PC-3 (cell line): Measurements from ENCODE around the gene GCGR. TPM values are rescaled to one million over a fixed set of nuclear protein-coding genes. Genes with fewer than 3 reads are reported as not detected.

Source experiments
- ATAC-seq: fragments of 200-7000 bp; cut with Tn5 transposase; 2 replicates; pipeline ENCODE4 v1.9.1; 2020; ENCODE audit warnings: mild to moderate bottlenecking, moderate library complexity
- BruUV-seq: library from RNA; stranded (reverse); fragments of 400-500 nt; replicated peaks from 2 replicates; lab custom pipeline; 2021; lab: Mats Ljungman, UMichigan
- CTCF ChIA-PET: fragments of 300-600 bp; sonication (Branson Sonifier 250); formaldehyde crosslinking; loops from one replicate; lab custom pipeline; 2022; ENCODE audit warnings: antibody characterized with exemption; lab: Charles Lee
- POLR2A ChIA-PET: fragments of 300-600 bp; sonication (Branson Sonifier 250); formaldehyde crosslinking; loops from one replicate; lab custom pipeline; 2022; ENCODE audit warnings: antibody characterized with exemption; ENCODE audit not compliant: unreplicated experiment; lab: Charles Lee
- DNase-seq: peaks from one replicate; pipeline ENCODE4 v3.0.0-alpha.2; 2015
- H2AFZ ChIP-seq: fragments of 300-600 bp; sonication (generic); 2 replicates; pipeline ENCODE4 v1.6.0; 2016; ENCODE audit warnings: antibody characterized with exemption, low read length
- H3F3A ChIP-seq: fragments of 300-600 bp; sonication (generic); one replicate; pipeline ENCODE4 v1.6.0; 2017; ENCODE audit warnings: antibody characterized with exemption, low read length, control low read depth, mild to moderate bottlenecking; ENCODE audit not compliant: unreplicated experiment
- H3K27ac ChIP-seq: fragments of 300-600 bp; sonication (generic); 2 replicates; pipeline ENCODE4 v1.5.1; 2016; ENCODE audit warnings: mild to moderate bottlenecking, low read length
- H3K27me3 ChIP-seq: fragments of 300-600 bp; sonication (generic); 2 replicates; pipeline ENCODE4 v1.6.1; 2016; ENCODE audit warnings: low read length, mixed read lengths
- H3K36me3 ChIP-seq: fragments of 300-600 bp; sonication (generic); 2 replicates; pipeline ENCODE4 v1.6.1; 2016; ENCODE audit warnings: low read depth, mixed run types, low read length, mixed read lengths
- H3K4me1 ChIP-seq: fragments of 300-600 bp; sonication (generic); 2 replicates; pipeline ENCODE4 v1.5.1; 2016; ENCODE audit warnings: low read length; ENCODE audit not compliant: insufficient read depth
- H3K4me2 ChIP-seq: fragments of 300-600 bp; sonication (generic); 2 replicates; pipeline ENCODE4 v1.6.0; 2016; ENCODE audit warnings: low read length
- H3K4me3 ChIP-seq: fragments of 300-600 bp; sonication (generic); 2 replicates; pipeline ENCODE4 v1.5.1; 2016; ENCODE audit warnings: mild to moderate bottlenecking, low read length, mixed read lengths
- H3K79me2 ChIP-seq: fragments of 300-600 bp; sonication (generic); 2 replicates; pipeline ENCODE4 v1.6.1; 2017; ENCODE audit warnings: low read length, mixed read lengths
- H3K9ac ChIP-seq: fragments of 300-600 bp; sonication (generic); 2 replicates; pipeline ENCODE4 v1.6.0; 2016; ENCODE audit warnings: mild to moderate bottlenecking, low read length
- H3K9me2 ChIP-seq: fragments of 300-600 bp; sonication (generic); replicated peaks from 2 replicates; pipeline ENCODE4 v1.6.1; 2016; ENCODE audit warnings: mixed run types, low read length, mixed read lengths
- H3K9me3 ChIP-seq: fragments of 300-600 bp; sonication (generic); 2 replicates; pipeline ENCODE4 v1.6.1; 2016; ENCODE audit warnings: low read length, mixed read lengths
- H4K20me1 ChIP-seq: fragments of 300-600 bp; sonication (generic); 2 replicates; pipeline ENCODE4 v1.6.1; 2016; ENCODE audit warnings: low read length, mixed read lengths
- EZH2 ChIP-seq: fragments of 300-600 bp; sonication (generic); IDR thresholded peaks from one replicate; pipeline ENCODE4 v1.6.1; 2017; ENCODE audit warnings: antibody characterized with exemption, mild to moderate bottlenecking, low read length; ENCODE audit not compliant: unreplicated experiment
- EZH2phosphoT487 ChIP-seq: fragments of 300-600 bp; sonication (generic); IDR thresholded peaks from 2 replicates; pipeline ENCODE4 v1.6.1; 2018; ENCODE audit warnings: mild to moderate bottlenecking, antibody characterized with exemption, low read length, borderline replicate concordance
- intact Hi-C: fragments of 100-400 bp; cut with micrococcal nuclease; formaldehyde crosslinking; loops from 2 replicates; pipeline ENCODE4 v1.9.0; 2023
- total RNA-seq: library from RNA; depleted of rRNA; stranded (reverse); fragments of >200 nt; gene quantifications from 2 replicates; pipeline ENCODE4 v1.2.3, GENCODE V29; 2014
- TF ChIP-seq, protein P1 (sequence below): fragments of 300-600 bp; sonication (generic); conservative IDR thresholded peaks from 2 replicates; pipeline ENCODE4 v1.5.1; 2017; ENCODE audit warnings: antibody characterized with exemption, low read depth, mild to moderate bottlenecking, low read length

Gene GCGR
- total RNA-seq, 1 experiment from 2014 or later: 0.11 TPM

GRCh38 chr17:81845361-81845760 lies 41.4 kb downstream of the GCGR start:
- Histone ChIP-seq H3K9ac (no peak overlapping the region), H3K4me1 (no peaks in the 10 kb centered on the region), H4K20me1 (no peaks in the 10 kb centered on the region), H3K79me2 (no peaks in the 10 kb centered on the region), H3K4me2 (no peak overlapping the region), H3K36me3 (peaks cover 45% of the 10 kb centered on the region), H3K27ac (no peak overlapping the region), H3K4me3 (no peak overlapping the region), H3F3A (no peaks in the 10 kb centered on the region), H2AFZ (no peak overlapping the region), H3K27me3 (no peaks in the 10 kb centered on the region), H3K9me3 (no peaks in the 10 kb centered on the region), H3K9me2 (no peaks in the 10 kb centered on the region)
- no peak for DNase-seq
- ChIA-PET CTCF (no interaction called here), POLR2A (no interaction called here)
- BruUV-seq: no TSS peak
- intact Hi-C loops: no loop called here
- ATAC-seq: no peak
- TF ChIP-seq EZH2: no peak
- no peak for TF ChIP-seq EZH2phosphoT487
- TF ChIP-seq, protein P1, sequence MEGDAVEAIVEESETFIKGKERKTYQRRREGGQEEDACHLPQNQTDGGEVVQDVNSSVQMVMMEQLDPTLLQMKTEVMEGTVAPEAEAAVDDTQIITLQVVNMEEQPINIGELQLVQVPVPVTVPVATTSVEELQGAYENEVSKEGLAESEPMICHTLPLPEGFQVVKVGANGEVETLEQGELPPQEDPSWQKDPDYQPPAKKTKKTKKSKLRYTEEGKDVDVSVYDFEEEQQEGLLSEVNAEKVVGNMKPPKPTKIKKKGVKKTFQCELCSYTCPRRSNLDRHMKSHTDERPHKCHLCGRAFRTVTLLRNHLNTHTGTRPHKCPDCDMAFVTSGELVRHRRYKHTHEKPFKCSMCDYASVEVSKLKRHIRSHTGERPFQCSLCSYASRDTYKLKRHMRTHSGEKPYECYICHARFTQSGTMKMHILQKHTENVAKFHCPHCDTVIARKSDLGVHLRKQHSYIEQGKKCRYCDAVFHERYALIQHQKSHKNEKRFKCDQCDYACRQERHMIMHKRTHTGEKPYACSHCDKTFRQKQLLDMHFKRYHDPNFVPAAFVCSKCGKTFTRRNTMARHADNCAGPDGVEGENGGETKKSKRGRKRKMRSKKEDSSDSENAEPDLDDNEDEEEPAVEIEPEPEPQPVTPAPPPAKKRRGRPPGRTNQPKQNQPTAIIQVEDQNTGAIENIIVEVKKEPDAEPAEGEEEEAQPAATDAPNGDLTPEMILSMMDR: no peak

DNA sequence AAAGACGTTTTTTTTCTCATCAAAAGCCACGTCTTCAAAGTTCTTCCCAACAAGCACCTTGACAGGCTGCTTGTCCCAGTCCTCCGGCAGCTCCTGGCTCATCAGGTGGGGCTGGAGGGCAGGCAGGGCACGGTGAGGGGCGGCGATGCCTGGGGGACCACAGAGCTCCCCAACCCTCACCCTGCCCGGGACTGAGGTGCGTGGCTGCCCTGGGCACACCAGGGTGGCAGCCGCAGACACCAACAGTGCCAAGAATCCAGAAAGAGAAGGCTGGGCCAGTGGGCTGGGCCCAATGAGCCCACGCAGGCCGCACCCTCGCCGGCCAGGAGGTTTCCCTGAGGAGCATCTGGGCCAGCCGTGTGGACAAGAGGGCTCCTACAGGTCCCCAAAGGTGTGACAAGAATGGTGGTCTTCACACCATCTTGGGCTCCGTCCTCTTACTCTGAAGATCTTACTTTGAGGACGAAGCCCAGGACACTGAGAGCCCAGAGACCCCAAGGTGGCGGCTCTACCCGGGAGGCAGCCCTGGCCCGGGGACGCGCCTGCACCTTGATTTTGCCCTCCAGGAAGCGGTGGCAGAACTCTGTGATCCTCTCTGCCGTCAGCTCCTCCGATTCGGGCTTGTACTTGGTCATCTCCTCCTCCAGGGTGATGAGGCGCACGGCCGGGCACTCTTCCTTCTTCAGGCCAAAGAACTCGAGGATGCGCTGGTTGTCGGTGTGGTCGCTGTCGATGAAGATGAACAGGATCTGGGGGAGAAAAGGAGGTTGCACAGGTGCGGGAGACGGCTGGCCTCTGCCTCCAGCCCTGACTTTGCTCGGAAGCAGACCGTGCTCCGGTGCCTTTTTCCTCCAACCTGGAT lies 42.2 kb downstream of the GCGR start:
- peaks cover 46% of the 10 kb centered on the region for H3K36me3 ChIP-seq
- H3K4me2 ChIP-seq: no peak overlapping the region
- no peak overlapping the region for H3K27ac ChIP-seq
- no peak overlapping the region for H3K4me3 ChIP-seq
- TF ChIP-seq EZH2phosphoT487 (no peak), EZH2 (no peak)
- H2AFZ ChIP-seq: no peak overlapping the region
- peaks cover 1% of the 10 kb centered on the region; the same call in 1 of the 2 replicates for H3K79me2 ChIP-seq
- no peaks in the 10 kb centered on the region for H3K4me1 ChIP-seq
- ChIA-PET CTCF (no interaction called here), POLR2A (interaction anchor here (0.6 kb wide), 1 partner anchor 678 kb away, joined by 3 read pairs; no protein-coding TSS in a partner anchor)
- DNase-seq (no peak), ATAC-seq (no peak)
- no peaks in the 10 kb centered on the region for H3K9me2 ChIP-seq
- BruUV-seq: TSS peak; percentile 10
- no peaks in the 10 kb centered on the region for H3K9me3 ChIP-seq
- H3K27me3 ChIP-seq: no peaks in the 10 kb centered on the region
- no peaks in the 10 kb centered on the region for H3F3A ChIP-seq
- no peaks in the 10 kb centered on the region for H4K20me1 ChIP-seq
- no peak overlapping the region for H3K9ac ChIP-seq
- intact Hi-C loops: no loop called here

DNA sequence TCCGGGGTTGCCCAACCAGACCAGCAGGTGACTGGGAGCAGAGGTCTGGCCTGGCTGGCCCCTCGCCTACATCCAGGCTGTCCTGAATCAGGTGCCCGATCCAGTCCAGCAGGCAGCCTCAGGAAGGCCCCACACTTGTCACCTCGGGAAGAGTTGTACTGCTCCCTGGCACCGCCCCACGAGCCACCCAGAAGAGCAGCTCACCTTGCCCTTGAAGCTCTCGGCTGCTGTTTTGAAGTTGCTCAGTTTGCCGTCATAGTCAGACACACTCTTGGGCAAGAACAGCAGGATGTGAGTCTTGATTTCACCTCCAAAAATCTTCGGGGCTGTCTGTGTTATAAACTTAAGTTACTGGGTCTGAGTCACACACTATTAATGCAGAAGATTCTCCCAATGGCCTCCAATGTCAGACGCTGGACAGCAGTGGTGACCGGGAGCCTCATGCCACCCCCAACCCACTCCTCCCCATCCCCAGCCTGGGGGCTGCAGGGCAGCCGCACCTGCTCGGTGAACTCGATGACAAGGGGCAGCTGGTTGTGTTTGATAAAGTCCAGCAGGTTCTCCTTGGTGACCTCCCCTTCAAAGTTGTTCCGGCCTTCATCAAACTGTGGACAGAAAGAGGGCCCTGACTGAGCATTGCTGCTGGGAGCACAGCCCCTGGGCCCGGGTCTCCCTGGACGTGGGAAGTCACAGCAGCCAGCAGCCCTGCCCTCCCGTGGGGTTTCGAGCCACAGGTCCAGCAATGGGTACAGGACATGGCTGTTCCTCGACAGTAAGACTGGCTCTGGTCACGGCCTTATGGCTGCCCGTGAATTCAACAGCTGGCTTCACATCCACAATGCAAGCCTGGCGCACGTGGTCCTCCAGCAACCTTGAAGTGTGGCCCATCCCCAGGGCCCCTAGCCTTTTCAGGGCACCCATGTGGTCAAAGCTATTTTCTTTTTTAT lies 43.1 kb downstream of the GCGR start:
- ChIA-PET CTCF (no interaction called here), POLR2A (no interaction called here)
- Histone ChIP-seq H4K20me1 (peaks cover 7% of the 10 kb centered on the region; the same call in 1 of the 2 replicates), H3K9me2 (no peaks in the 10 kb centered on the region), H3F3A (no peaks in the 10 kb centered on the region), H3K9ac (no peak overlapping the region), H3K4me2 (no peak overlapping the region), H3K27me3 (no peaks in the 10 kb centered on the region), H3K36me3 (peaks cover 54% of the 10 kb centered on the region), H3K27ac (no peak overlapping the region), H3K4me3 (no peak overlapping the region), H3K79me2 (peaks cover 10% of the 10 kb centered on the region), H3K9me3 (no peaks in the 10 kb centered on the region), H2AFZ (no peak overlapping the region), H3K4me1 (no peaks in the 10 kb centered on the region)
- ATAC-seq (no peak), DNase-seq (no peak)
- no TSS peak for BruUV-seq
- TF ChIP-seq, protein P1: no peak
- TF ChIP-seq EZH2 (no peak), EZH2phosphoT487 (no peak)
- intact Hi-C loops: no loop called here
